Hepatocyte (in vitro differentiated cells): ENCODE data around the gene CPTP.

ENCODE experiments used
- CTCF ChIP-seq: fragments of 200-600 bp; sonication (generic); IDR thresholded peaks from 2 replicates; pipeline ENCODE4 v1.5.1; 2016; ENCODE audit warnings: antibody characterized with exemption, mild to moderate bottlenecking; ENCODE audit not compliant: poor library complexity
- EZH2 ChIP-seq: fragments of 200-600 bp; sonication (generic); IDR thresholded peaks from 2 replicates; pipeline ENCODE4 v1.6.1; 2016; ENCODE audit warnings: antibody characterized with exemption, mild to moderate bottlenecking, borderline replicate concordance

GRCh38 chr1:1306070-1306660, 18.4 kb upstream of the CPTP start:
- TF ChIP-seq CTCF (no peak), EZH2 (no peak)
